HG03571 (cell line): Measurements from ENCODE around the gene P2RY2.
A peak's percentile ranks its signal among the peaks of the same experiment; 100 is the strongest.
"Not testable (repeated sequence)": the region's sequence is repeated elsewhere in the genome, so short reads cannot be mapped to it uniquely, and the experiment has no call there.

Experiments used
- ATAC-seq: cut with Tn5 transposase; IDR thresholded peaks from one replicate; pipeline ENCODE4 v1.9.1; 2021; ENCODE audit not compliant: unreplicated experiment

The P2RY2 gene

GRCh38 chr11:73187854-73188253 is 30.2 kb upstream of the P2RY2 start:
- no peak for ATAC-seq

DNA sequence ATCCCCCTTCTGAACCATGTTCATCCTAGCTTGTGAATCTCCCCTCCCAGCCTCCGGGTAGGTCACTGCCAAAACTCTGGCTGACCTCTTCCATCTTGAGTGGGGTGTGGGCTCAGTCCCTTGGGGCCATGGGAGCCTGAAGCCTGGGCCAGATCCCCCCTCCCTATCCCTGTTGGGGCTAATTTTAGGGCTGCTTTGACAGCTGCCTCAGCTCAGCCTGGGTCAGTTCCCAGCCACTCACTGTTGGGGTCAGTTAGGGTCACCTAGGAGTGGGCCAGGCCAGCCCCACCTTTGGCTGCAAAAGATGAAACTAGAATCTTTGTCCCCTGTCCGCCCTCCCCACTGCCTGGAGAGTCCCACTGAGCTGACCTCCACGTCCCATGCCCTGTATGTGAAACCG is 29.8 kb upstream of the P2RY2 start:
- ATAC-seq, result no peak

- peak; percentile 46 for ATAC-seq
Observed at GRCh38 chr11:73189315-73189714, 28.8 kb upstream of the P2RY2 start.

- no peak for ATAC-seq
Observed at GRCh38 chr11:73189723-73190556, 28.1 kb upstream of the P2RY2 start.

GRCh38 chr11:73190557-73190885 is 27.6 kb upstream of the P2RY2 start:
- no peak for ATAC-seq

DNA sequence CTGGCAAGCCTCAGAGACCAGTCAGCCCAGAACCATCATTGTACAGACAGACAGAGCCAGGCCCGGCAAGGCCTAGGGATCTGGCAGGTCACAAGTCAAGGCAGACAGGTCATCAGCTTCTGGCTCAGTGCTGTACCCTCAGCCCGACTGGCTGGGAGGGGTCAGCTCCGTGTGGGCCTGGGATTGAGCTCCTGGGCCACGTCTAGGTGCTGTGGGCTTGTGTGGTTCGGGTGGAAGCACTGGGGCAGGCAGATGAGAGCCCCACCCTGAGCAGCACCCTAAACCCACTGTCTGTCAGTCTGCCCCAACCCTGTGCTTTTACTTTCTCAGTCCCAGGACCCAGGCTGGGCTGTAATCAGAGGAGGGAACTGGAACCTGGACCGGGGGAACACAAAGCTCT is 26.9 kb upstream of the P2RY2 start:
- ATAC-seq, result no peak

DNA sequence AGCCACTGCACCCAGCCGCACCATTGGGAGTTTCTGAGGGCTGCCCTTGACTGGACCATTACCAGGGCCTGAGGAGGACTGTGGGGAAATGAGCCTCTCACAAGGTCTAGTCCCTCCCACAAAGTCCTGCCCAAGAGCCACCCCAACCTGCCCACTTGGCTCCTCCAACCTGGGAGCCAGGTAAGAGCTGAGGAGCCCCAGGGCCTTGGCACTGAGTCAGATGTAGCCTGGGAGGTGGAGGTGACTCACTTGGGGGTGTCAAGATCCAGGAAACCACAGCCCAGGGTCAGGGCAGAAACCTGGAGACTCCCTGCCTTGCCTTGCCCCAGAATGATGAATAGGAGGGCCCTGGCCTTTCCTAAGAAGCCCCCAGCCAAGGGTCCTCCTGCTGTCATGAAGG is 25.8 kb upstream of the P2RY2 start:
- no peak for ATAC-seq

GRCh38 chr11:73193251-73194033 is 24.6 kb upstream of the P2RY2 start:
- ATAC-seq, result no peak

- no peak for ATAC-seq
Observed at GRCh38 chr11:73194034-73194507, 24.0 kb upstream of the P2RY2 start.

- ATAC-seq, result no peak
Observed at GRCh38 chr11:73194593-73194992, 23.5 kb upstream of the P2RY2 start.

DNA sequence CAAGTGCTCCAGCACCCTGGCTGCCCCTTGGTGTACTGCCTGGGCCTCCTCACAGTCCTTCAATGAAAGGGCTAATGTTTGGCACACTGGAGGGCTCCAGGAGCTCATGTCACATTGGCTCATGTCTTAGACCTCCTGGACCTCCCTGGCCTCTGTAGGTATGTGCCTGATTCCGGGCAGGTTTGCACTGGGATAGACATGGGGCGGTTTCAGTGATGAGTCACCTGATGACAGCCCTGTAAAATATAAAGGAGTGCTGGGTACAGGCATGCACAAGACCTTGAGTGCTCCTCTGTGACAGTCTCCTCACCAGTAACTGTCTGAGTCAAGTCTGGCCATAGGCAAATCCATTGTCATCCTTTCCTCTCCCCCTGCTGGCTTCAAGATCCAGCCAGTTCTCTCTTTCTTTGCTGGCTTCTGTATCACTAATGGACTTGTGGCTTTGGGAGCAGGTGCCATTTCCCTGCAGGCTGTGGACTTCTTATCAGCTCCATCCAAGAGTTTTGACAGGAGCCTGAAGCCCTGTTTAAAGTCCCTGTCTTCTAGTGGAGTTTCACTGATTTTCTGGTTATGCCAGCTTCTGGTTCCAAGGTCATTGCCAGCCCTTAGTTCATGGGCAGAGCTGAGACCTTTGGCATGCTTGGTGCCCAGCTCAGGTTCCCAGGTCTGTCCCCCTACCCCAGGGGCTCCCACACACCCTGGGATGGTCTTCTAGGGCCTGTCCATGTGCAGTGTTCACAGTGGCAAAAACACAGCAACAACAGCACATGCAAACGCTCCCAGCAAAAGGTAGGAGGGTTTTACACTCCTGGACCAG is 22.7 kb upstream of the P2RY2 start:
- ATAC-seq, result no peak

DNA sequence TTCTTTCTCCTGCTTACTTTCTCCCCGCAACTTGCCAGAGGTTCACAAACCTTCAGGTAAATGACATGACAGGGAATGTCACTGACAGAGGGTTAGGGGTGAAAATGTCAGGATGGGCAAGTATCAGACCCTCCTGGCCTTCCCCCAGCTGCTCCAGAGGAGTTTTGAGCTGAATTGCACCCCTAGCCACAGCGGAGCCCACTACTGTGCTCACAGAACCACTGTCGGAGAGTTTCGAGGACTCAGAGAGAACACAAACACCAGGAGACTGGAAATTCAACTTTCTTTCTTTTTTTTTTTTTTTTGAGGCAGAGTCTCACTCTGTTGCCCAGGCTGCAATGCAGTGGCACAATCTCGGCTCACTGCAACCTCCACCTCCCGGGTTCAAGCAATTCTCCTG is 21.5 kb upstream of the P2RY2 start:
- ATAC-seq, result no peak

DNA sequence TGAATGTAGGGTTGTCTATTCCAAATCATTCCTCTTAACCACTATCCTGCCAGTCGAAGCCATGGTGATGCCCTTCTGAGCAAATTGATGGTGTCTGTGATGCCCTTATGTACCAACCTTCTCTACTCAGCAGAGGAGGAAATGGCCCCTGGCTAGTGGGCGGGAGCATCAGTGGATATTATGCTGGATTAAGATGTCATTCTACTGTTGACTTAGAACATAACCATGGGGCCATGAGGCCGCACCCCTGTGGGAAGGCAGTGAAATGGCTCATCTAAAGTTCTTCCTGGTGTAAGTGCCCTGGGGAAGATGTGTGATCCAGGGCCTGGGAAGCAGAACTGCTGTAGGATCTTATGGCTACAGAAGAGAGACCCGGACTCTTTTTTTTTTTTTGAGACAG is 20.7 kb upstream of the P2RY2 start:
- no peak for ATAC-seq

- not testable (repeated sequence) for ATAC-seq
Observed at GRCh38 chr11:73197787-73198186, 20.3 kb upstream of the P2RY2 start.

DNA sequence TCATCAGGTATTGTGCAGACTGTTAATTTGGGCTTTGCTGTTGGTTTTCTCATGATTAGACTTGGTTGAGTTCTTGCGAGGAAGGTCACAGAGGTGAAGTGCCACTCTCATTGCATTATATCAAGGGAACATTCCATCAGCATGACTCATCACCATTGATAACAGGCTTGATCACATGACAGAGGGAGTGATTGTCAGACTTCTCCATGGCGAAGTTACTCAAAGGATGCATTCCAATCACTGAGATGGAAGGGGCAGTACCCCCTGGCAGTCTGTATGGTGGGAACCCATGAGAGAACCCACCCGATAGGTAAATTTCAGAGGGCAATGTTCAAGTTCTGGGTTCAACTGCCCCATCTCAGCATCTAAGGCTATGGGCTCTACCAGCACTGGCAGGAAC is 19.4 kb upstream of the P2RY2 start:
- no peak for ATAC-seq

DNA sequence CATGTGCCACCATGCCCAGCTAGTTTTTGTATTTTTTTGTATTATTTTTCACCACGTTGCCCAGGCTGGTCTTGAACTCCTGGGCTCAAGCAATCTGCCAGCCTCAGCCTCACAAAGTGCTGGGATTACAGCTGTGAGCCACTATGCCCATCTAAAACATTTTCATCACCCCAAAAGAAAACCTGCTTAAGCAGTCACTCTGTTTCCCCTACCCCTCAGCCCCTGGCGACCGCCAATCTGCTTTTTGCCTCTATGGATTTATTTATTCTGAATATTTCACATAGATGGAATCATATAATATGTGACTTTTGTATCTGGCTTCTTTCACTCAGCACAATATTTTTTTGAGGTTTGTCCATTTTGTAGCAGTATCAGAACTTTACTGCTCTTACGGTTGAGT is 18.6 kb upstream of the P2RY2 start:
- ATAC-seq, result no peak

DNA sequence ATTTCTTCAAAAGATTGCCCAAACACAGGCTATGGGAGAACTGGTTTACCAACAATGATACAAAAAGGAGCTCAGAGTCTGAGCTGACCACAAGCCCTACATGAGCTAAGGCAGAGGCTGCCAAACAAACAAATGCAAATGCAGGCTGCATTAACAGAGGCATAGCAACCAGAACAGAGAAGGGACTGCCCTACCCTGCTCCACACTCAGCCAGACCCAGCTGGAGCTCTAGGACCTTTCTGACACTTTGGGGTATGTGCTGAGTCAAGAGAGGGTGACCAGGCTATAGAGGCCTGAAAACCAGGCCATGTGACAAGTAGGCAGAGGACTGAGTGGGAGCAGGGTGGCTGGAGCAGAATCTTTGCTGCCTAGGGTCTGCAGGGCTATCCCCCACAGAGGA is 17.8 kb upstream of the P2RY2 start:
- no peak for ATAC-seq

GRCh38 chr11:73201249-73201648 is 16.8 kb upstream of the P2RY2 start:
- no peak for ATAC-seq

GRCh38 chr11:73201888-73202780 is 15.9 kb upstream of the P2RY2 start:
- ATAC-seq, result no peak

DNA sequence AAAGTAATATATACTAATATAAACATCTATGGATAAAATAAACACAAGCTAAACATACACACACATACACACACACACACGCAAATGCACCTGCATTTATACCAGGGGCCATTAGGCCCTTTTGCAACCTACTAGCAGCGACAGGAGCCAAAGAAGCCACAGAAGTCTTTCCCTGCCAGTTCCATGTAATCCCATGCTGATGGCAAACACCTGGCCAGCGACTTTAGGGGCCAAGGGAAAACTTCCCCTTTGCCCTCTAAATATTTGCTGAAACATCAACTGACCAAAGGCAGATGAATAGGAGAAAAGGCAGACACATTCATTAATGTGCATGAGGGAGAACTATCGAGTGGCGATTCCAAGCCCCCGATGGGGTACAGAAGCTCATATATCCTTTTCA is 14.8 kb upstream of the P2RY2 start:
- no peak for ATAC-seq

- no peak for ATAC-seq
Observed at GRCh38 chr11:73203790-73204189, 14.3 kb upstream of the P2RY2 start.
